ENCODE results near the gene XPC. TPM values are rescaled to one million over a fixed set of nuclear protein-coding genes. Genes with fewer than 3 reads are reported as not detected.

Gene XPC
- total RNA-seq, 1 donor from 2014 or later, result 10.4 TPM

GRCh38 chr3:14161282-14161681 lies 17.1 kb downstream of the XPC start:
- intact Hi-C loops (cut with micrococcal nuclease), result no loop called here
- H3K4me1 ChIP-seq, result no peaks in the 10 kb centered on the region
- no peak overlapping the region for H3K27ac ChIP-seq (replicated peaks)
- DNase-seq, result no peak
- H3K36me3 ChIP-seq, result peaks cover 100% of the 10 kb centered on the region
- H3K9me3 ChIP-seq (replicated peaks), result peaks cover 18% of the 10 kb centered on the region
- H3K27me3 ChIP-seq (ENCODE audit: low read depth), result no peaks in the 10 kb centered on the region
- H3K4me3 ChIP-seq, result no peak overlapping the region
- no peak for TF ChIP-seq CTCF (IDR thresholded peaks at IDR 0.05; ENCODE audit: borderline replicate concordance)

GRCh38 chr3:14159426-14159825 lies 19.0 kb downstream of the XPC start:
- Histone ChIP-seq H3K36me3 (peaks cover 97% of the 10 kb centered on the region), H3K9me3 (replicated peaks) (peaks cover 18% of the 10 kb centered on the region), H3K27ac (replicated peaks) (no peak overlapping the region), H3K4me1 (no peaks in the 10 kb centered on the region), H3K27me3 (ENCODE audit: low read depth) (no peaks in the 10 kb centered on the region), H3K4me3 (no peak overlapping the region)
- intact Hi-C loops (cut with micrococcal nuclease), result no loop called here
- DNase-seq, result no peak
- TF ChIP-seq CTCF (IDR thresholded peaks at IDR 0.05; ENCODE audit: borderline replicate concordance), result no peak

- DNase-seq, result no peak
- H3K36me3 ChIP-seq, result peaks cover 93% of the 10 kb centered on the region
- intact Hi-C loops (cut with micrococcal nuclease), result no loop called here
- TF ChIP-seq CTCF (IDR thresholded peaks at IDR 0.05; ENCODE audit: borderline replicate concordance), result no peak
- no peak overlapping the region for H3K27ac ChIP-seq (replicated peaks)
- H3K27me3 ChIP-seq (ENCODE audit: low read depth), result no peaks in the 10 kb centered on the region
- no peak overlapping the region for H3K4me3 ChIP-seq
- no peaks in the 10 kb centered on the region for H3K4me1 ChIP-seq
- H3K9me3 ChIP-seq (replicated peaks), result peaks cover 18% of the 10 kb centered on the region
These were observed 20.0 kb downstream of the XPC start for GRCh38 chr3:14158370-14158769.

- Histone ChIP-seq H3K4me3 (no peak overlapping the region), H3K27me3 (ENCODE audit: low read depth) (no peaks in the 10 kb centered on the region), H3K4me1 (no peaks in the 10 kb centered on the region), H3K9me3 (replicated peaks) (peaks cover 18% of the 10 kb centered on the region), H3K36me3 (peaks cover 93% of the 10 kb centered on the region), H3K27ac (replicated peaks) (no peak overlapping the region)
- intact Hi-C loops (cut with micrococcal nuclease), result no loop called here
- no peak for TF ChIP-seq CTCF (IDR thresholded peaks at IDR 0.05; ENCODE audit: borderline replicate concordance)
- no peak for DNase-seq
These were observed 20.4 kb downstream of the XPC start for GRCh38 chr3:14157951-14158350.

GRCh38 chr3:14156843-14157561 lies 21.4 kb downstream of the XPC start:
- DNase-seq, result no peak
- no peak overlapping the region for H3K4me3 ChIP-seq
- H3K36me3 ChIP-seq, result peaks cover 92% of the 10 kb centered on the region
- H3K27ac ChIP-seq (replicated peaks), result no peak overlapping the region
- intact Hi-C loops (cut with micrococcal nuclease), result no loop called here
- peaks cover 14% of the 10 kb centered on the region for H3K9me3 ChIP-seq (replicated peaks)
- TF ChIP-seq CTCF (IDR thresholded peaks at IDR 0.05; ENCODE audit: borderline replicate concordance), result no peak
- no peaks in the 10 kb centered on the region for H3K27me3 ChIP-seq (ENCODE audit: low read depth)
- H3K4me1 ChIP-seq, result no peaks in the 10 kb centered on the region
